ENCODE measurements around the gene CHMP1B.

GRCh38 chr18:11845654-11846053 is 5.6 kb upstream of the CHMP1B start:
- no peak for TF ChIP-seq CTCF (conservative IDR thresholded peaks at IDR 0.05; ENCODE audit: low read length)
- TF ChIP-seq EZH2phosphoT487 (IDR thresholded peaks at IDR 0.05; ENCODE audit: borderline replicate concordance): no peak
